Thymus (tissue), 11 donors: ENCODE measurements around the gene LRRC43. TPM values are rescaled to one million over a fixed set of nuclear protein-coding genes. Genes with fewer than 3 reads are reported as not detected.

Experiments used
- DNase-seq, 9 donors: peaks; one replicate each; pipeline ENCODE4 v3.0.0-alpha.2; 2013; ENCODE audit warnings: low spot score in 9 of 9, low read depth in 6 of 9, missing footprints in 1 of 9
- H3K27ac ChIP-seq, 2 donors: one replicate each; pipeline ENCODE4 v1.5.1; 2013; ENCODE audit warnings: control low read depth in 1 of 2, low read depth in 1 of 2, low read length in 1 of 2, mild to moderate bottlenecking in 1 of 2, moderate library complexity in 1 of 2
- H3K27me3 ChIP-seq, 2 donors: one replicate each; pipeline ENCODE4 v1.5.1; 2013; ENCODE audit warnings: low read length in 1 of 2; ENCODE audit not compliant: control insufficient read depth in 2 of 2, insufficient read depth in 1 of 2
- H3K36me3 ChIP-seq, 2 donors: one replicate each; pipeline ENCODE4 v1.5.1; 2013; ENCODE audit warnings: low read length in 1 of 2, mild to moderate bottlenecking in 1 of 2, moderate library complexity in 1 of 2; ENCODE audit not compliant: control insufficient read depth in 2 of 2, insufficient read depth in 2 of 2
- H3K4me1 ChIP-seq, 2 donors: one replicate each; pipeline ENCODE4 v1.5.1; 2013; ENCODE audit warnings: low read length in 2 of 2; ENCODE audit not compliant: control insufficient read depth in 2 of 2, insufficient read depth in 2 of 2
- H3K4me3 ChIP-seq, 2 donors: one replicate each; pipeline ENCODE4 v1.5.1; 2013; ENCODE audit warnings: low read length in 2 of 2, control low read depth in 1 of 2, mild to moderate bottlenecking in 1 of 2
- H3K9me3 ChIP-seq, 2 donors: one replicate each; pipeline ENCODE4 v1.5.1; 2013; ENCODE audit warnings: low read length in 1 of 2, mild to moderate bottlenecking in 1 of 2; ENCODE audit not compliant: control insufficient read depth in 2 of 2, insufficient read depth in 1 of 2
- WGBS: extraction: QIAGEN DNeasy Blood & Tissue Kit; methylation state at CpG from one replicate; pipeline ENCODE4 v1.1.7; 2013; 5-methylcytosine and 5-hydroxymethylcytosine counted together
- polyA plus RNA-seq: library from polyadenylated mRNA; stranded (reverse); fragments of 200-250 nt; gene quantifications from one replicate; pipeline ENCODE4 v1.2.3, GENCODE V29; 2013
- total RNA-seq: library from RNA; stranded (reverse); fragments of 120-200 nt; gene quantifications from one replicate; pipeline ENCODE4 v1.2.4, GENCODE V29; 2013
- donor health status: healthy.

LRRC43 gene
- total and polyA plus RNA-seq, 2 donors: 0.28 to 0.32 TPM

DNA sequence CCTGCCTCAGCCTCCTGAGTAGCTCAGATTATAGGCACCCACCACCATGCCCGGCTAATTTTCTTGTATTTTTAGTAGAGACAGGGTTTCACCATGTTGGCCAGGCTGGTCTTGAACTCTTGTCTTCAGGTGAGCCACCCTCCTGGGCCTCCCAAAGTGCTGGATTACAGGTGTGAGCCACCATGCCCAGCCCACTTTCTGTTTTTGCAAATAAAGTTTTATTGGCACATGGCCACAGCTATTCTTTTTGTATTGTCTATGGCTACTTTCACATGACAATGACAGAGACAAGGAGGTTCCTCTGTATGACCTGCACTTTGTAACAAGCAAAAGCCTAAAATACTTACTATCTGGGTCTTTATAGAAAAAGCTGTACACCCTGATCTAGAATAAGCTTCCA lies 62.6 kb downstream of the LRRC43 start:
- no peaks in the 10 kb centered on the region for H3K9me3 ChIP-seq
- no peaks in the 10 kb centered on the region for H3K27me3 ChIP-seq
- H3K4me1 ChIP-seq: peaks cover 0 to 16% of the 10 kb centered on the region in 2 donors
- H3K36me3 ChIP-seq: peaks cover 32 to 42% of the 10 kb centered on the region in 2 donors
- H3K27ac ChIP-seq: no peak overlapping the region
- no peak for DNase-seq
- WGBS: 98% methylated on average over 1 of the region's 1 CpG
- no peak overlapping the region for H3K4me3 ChIP-seq

DNA sequence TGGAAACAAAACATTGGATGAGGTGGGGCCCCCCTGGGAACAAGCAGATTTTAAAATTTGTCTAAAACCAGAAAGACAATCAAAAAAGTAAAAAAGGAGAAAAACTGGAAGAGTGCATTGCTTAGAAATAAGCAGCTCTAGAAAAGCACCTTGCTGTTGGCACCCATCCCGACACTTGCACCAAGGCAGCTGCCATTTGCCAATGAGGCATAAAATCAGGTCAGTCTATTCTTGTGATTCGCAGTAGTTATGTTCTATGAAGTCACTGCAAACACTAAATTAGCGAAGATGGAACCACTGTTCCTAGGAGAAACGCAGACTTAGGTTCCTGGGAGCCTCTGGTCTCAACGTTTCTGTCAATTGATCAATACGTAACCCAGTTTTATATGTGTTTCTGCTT lies 67.1 kb downstream of the LRRC43 start:
- Histone ChIP-seq H3K4me3 (no peak overlapping the region), H3K27ac (no peak overlapping the region), H3K9me3 (no peaks in the 10 kb centered on the region), H3K36me3 (peaks cover 35 to 41% of the 10 kb centered on the region in 2 donors), H3K27me3 (no peaks in the 10 kb centered on the region), H3K4me1 (no peaks in the 10 kb centered on the region)
- no peak for DNase-seq
- 94% methylated on average over 6 of the region's 6 CpGs for WGBS

DNA sequence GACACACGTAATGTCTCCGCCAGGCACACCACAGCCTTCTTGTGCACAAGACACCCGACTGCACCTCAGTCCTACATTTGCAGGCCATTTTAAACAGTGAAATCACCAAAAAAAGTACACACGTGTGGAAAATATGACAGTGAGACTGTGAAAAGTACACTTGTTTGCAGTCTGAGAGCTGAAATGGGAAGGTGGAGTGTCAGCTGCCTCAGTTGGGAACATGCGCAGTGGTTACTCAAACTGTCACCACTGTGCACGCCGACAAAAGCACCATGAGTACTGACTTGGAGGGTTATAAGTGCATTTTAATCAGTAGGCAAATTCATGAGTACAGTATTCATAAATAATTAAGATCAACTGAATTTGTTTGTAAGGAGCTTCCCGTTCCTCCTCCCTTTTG lies 67.6 kb downstream of the LRRC43 start:
- Histone ChIP-seq H3K4me1 (no peaks in the 10 kb centered on the region), H3K27ac (no peak overlapping the region), H3K27me3 (no peaks in the 10 kb centered on the region), H3K4me3 (no peak overlapping the region), H3K36me3 (peaks cover 35 to 41% of the 10 kb centered on the region in 2 donors), H3K9me3 (no peaks in the 10 kb centered on the region)
- WGBS: 98% methylated on average over 8 of the region's 8 CpGs
- no peak for DNase-seq

Other genes with a start within 250 kb of the LRRC43 start
- gene BCL7A, start 161.2 kb upstream of the LRRC43 start, total RNA-seq: 24.3 TPM
- 5.5 TPM for gene BCL7A, start 161.2 kb upstream of the LRRC43 start, polyA plus RNA-seq
- gene MLXIP, start 104.4 kb upstream of the LRRC43 start, total RNA-seq: 10.1 TPM
- 31.9 TPM for gene MLXIP, start 104.4 kb upstream of the LRRC43 start, polyA plus RNA-seq
- gene IL31, start 8.9 kb upstream of the LRRC43 start, total RNA-seq: 0.05 TPM
- gene IL31, start 8.9 kb upstream of the LRRC43 start, polyA plus RNA-seq: 0.14 TPM
- gene B3GNT4, start 20.6 kb downstream of the LRRC43 start, total RNA-seq: 0.14 TPM
- 0.52 TPM for gene B3GNT4, start 20.6 kb downstream of the LRRC43 start, polyA plus RNA-seq
- gene DIABLO, start 42.9 kb downstream of the LRRC43 start, total RNA-seq: 48.5 TPM
- gene DIABLO, start 42.9 kb downstream of the LRRC43 start, polyA plus RNA-seq: 62.5 TPM
- gene VPS33A, start 83.4 kb downstream of the LRRC43 start, total RNA-seq: 20.3 TPM
- 15.8 TPM for gene VPS33A, start 83.4 kb downstream of the LRRC43 start, polyA plus RNA-seq
- 18.4 TPM for gene CLIP1, start 239.5 kb downstream of the LRRC43 start, total RNA-seq
- gene CLIP1, start 239.5 kb downstream of the LRRC43 start, polyA plus RNA-seq: 26.7 TPM